Measurements from ENCODE around the gene AKT3. TPM values are rescaled to one million over a fixed set of nuclear protein-coding genes. Genes with fewer than 3 reads are reported as not detected.

AKT3 gene
- total and polyA plus RNA-seq, 2 experiments from 2014 or later, result 4.5 to 18.5 TPM

DNA sequence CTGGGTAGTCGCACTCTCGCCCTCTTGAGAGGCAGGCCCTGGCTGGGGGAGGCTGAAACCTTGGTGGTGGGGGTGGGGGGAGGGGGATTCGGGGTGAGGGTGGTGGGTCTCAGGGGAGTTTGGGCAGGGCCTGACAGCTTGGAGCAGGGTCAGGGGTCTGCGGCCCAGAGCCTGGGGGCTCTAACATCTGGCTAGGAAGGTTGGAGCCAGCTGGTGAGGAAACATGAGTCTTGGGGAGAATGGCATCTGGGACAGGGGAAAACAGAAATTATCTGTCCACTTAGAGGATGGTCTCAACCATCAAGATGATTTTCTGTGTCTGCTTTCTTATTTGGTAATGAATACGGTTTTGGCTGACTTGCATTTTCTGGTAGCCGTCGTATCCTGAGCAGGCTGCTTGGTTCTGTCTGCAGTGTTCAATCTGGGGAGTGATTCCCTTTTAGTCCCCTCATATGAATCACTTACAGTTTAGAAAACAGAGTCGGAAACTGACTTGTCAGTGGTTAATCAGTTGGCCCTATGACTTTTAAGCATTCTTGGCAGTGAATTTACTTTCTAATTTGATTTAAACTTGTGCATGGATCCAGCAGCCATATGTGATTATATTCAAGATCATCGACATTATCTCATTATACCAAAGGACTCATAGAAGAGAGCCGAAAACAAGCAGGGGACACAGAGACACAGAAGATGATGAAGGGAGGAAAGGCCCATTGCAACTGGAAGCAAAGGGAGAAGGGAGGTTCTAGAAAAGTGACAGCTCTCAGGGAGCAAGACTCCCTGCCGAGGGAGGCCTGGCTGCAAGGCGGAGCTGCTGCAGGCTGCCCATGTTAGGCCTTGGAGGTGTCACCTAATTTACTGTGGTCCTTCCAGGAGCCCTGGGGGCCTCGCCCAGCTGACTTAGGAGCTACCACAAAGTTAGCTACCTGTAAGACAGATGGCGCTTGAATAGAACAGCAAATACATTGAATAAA is 356.6 kb downstream of the AKT3 start:
- H2AFZ ChIP-seq, result no peak overlapping the region
- H3K4me1 ChIP-seq (ENCODE audit: insufficient read depth), result peaks cover 52% of the 10 kb centered on the region
- no peaks in the 10 kb centered on the region for H3K27me3 ChIP-seq (ENCODE audit: insufficient read depth)
- H3K27ac ChIP-seq (ENCODE audit: low read depth), result peak overlapping the region; percentile 96; the same call in 1 of the 2 replicates
- H4K20me1 ChIP-seq (replicated peaks; ENCODE audit: insufficient read depth), result no peaks in the 10 kb centered on the region
- peaks cover 10% of the 10 kb centered on the region for H3K27me3 Mint-ChIP-seq (ENCODE audit: insufficient read depth, low read depth, poor library complexity)
- H3K79me2 ChIP-seq (replicated peaks; ENCODE audit: insufficient read depth), result no peaks in the 10 kb centered on the region
- no peak overlapping the region for H3K4me3 Mint-ChIP-seq
- peaks cover 5% of the 10 kb centered on the region; the same call in 1 of the 2 replicates for H3K9me2 ChIP-seq (ENCODE audit: insufficient read depth)
- no peak overlapping the region for H3K4me3 ChIP-seq
- peaks cover 19% of the 10 kb centered on the region for H3K36me3 Mint-ChIP-seq (ENCODE audit: low read depth)
- TF ChIP-seq EZH2phosphoT487 (IDR thresholded peaks at IDR 0.05; ENCODE audit: unreplicated experiment) (no peak), ZNF462 (CRISPR knock-in tag; IDR thresholded peaks at IDR 0.05) (no peak), STAT1 (IDR thresholded peaks at IDR 0.05; ENCODE audit: unreplicated experiment) (no peak)
- TF ChIP-seq, protein P1, sequence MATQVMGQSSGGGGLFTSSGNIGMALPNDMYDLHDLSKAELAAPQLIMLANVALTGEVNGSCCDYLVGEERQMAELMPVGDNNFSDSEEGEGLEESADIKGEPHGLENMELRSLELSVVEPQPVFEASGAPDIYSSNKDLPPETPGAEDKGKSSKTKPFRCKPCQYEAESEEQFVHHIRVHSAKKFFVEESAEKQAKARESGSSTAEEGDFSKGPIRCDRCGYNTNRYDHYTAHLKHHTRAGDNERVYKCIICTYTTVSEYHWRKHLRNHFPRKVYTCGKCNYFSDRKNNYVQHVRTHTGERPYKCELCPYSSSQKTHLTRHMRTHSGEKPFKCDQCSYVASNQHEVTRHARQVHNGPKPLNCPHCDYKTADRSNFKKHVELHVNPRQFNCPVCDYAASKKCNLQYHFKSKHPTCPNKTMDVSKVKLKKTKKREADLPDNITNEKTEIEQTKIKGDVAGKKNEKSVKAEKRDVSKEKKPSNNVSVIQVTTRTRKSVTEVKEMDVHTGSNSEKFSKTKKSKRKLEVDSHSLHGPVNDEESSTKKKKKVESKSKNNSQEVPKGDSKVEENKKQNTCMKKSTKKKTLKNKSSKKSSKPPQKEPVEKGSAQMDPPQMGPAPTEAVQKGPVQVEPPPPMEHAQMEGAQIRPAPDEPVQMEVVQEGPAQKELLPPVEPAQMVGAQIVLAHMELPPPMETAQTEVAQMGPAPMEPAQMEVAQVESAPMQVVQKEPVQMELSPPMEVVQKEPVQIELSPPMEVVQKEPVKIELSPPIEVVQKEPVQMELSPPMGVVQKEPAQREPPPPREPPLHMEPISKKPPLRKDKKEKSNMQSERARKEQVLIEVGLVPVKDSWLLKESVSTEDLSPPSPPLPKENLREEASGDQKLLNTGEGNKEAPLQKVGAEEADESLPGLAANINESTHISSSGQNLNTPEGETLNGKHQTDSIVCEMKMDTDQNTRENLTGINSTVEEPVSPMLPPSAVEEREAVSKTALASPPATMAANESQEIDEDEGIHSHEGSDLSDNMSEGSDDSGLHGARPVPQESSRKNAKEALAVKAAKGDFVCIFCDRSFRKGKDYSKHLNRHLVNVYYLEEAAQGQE (IDR thresholded peaks at IDR 0.05; ENCODE audit: unreplicated experiment), result no peak
- DNase-seq (ENCODE audit: low spot score) (no peak), ATAC-seq (no peak)
- H3K27ac Mint-ChIP-seq, result peak overlapping the region; percentile 88
- H3K4me2 ChIP-seq, result no peak overlapping the region
- peaks cover 3% of the 10 kb centered on the region; the same call in 2 of the 3 replicates for H3K9me3 Mint-ChIP-seq
- peaks cover 38% of the 10 kb centered on the region for H3F3A ChIP-seq (replicated peaks; ENCODE audit: low read depth)
- H3K36me3 ChIP-seq (ENCODE audit: insufficient read depth), result no peaks in the 10 kb centered on the region
- H3K4me1 Mint-ChIP-seq, result peaks cover 68% of the 10 kb centered on the region

All from GM23338 (cell line).